Calu3 (cell line): ENCODE results near the gene YTHDC2. TPM values are rescaled to one million over a fixed set of nuclear protein-coding genes. Genes with fewer than 3 reads are reported as not detected.

Experiments
- BruUV-seq: library from RNA; stranded (reverse); fragments of 400-500 nt; replicated peaks from 2 replicates; lab custom pipeline; 2021; lab: Mats Ljungman, UMichigan
- CTCF ChIA-PET: fragments of 300-600 bp; sonication (Branson Sonifier 250); formaldehyde crosslinking; loops from one replicate; lab custom pipeline; 2022; ENCODE audit warnings: antibody characterized with exemption; lab: Charles Lee
- DNase-seq: peaks from one replicate; pipeline ENCODE4 v3.0.0; 2022
- H3K27ac Mint-ChIP-seq: one replicate; pipeline ENCODE4 v1.8.0; 2022; ENCODE audit warnings: mixed read lengths; ENCODE audit not compliant: unreplicated experiment
- H3K27me3 Mint-ChIP-seq: one replicate; pipeline ENCODE4 v1.8.0; 2022; ENCODE audit warnings: mixed read lengths; ENCODE audit not compliant: unreplicated experiment
- H3K36me3 Mint-ChIP-seq: one replicate; pipeline ENCODE4 v1.8.0; 2022; ENCODE audit warnings: mild to moderate bottlenecking, moderate library complexity, mixed read lengths; ENCODE audit not compliant: insufficient read depth, unreplicated experiment
- H3K4me1 Mint-ChIP-seq: one replicate; pipeline ENCODE4 v1.8.0; 2022; ENCODE audit warnings: mild to moderate bottlenecking, low read depth, mixed read lengths; ENCODE audit not compliant: unreplicated experiment
- H3K4me3 Mint-ChIP-seq: one replicate; pipeline ENCODE4 v1.8.0; 2022; ENCODE audit warnings: mild to moderate bottlenecking, low read depth, moderate library complexity, mixed read lengths; ENCODE audit not compliant: unreplicated experiment
- H3K9me3 Mint-ChIP-seq: one replicate; pipeline ENCODE4 v1.8.0; 2022; ENCODE audit warnings: low read depth, mixed read lengths; ENCODE audit not compliant: unreplicated experiment
- intact Hi-C: fragments of 100-400 bp; cut with micrococcal nuclease; formaldehyde crosslinking; loops from one replicate; pipeline ENCODE4 v1.10.0; 2022; ENCODE audit not compliant: unreplicated experiment
- total RNA-seq: library from RNA; stranded (reverse); gene quantifications from 2 replicates; pipeline ENCODE4 v1.2.3, GENCODE V29; 2022
- TF ChIP-seq, protein P1 (sequence below): fragments of 200-600 bp; IDR thresholded peaks from one replicate; pipeline ENCODE4 v1.8.0; 2022; ENCODE audit warnings: antibody characterized with exemption; ENCODE audit not compliant: unreplicated experiment

Gene YTHDC2
- total RNA-seq, 1 experiment from 2014 or later, result 31.8 TPM

DNA sequence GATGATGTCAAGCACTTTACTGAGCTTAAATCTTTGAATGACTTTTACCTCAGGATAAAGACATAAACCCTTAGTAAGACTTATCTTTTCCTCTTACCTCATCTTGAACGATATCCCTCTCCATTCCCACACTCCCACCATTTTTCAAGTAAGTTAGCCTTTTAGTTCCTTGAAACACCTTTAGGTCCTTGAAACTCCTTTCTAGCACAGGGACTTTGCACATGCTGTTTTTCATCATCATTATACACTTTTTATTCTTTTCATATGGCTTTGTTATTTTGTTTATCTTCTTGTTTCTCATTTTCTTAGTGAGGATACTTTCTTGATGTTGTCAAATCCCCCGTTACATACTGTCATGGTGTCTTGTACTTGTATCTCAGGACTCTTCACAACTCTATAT, 24.8 kb downstream of the YTHDC2 start:
- Mint-ChIP-seq H3K27me3 (no peaks in the 10 kb centered on the region), H3K9me3 (no peaks in the 10 kb centered on the region), H3K27ac (no peak overlapping the region), H3K4me1 (no peaks in the 10 kb centered on the region), H3K4me3 (no peak overlapping the region), H3K36me3 (peaks cover 3% of the 10 kb centered on the region)
- TF ChIP-seq, protein P1, sequence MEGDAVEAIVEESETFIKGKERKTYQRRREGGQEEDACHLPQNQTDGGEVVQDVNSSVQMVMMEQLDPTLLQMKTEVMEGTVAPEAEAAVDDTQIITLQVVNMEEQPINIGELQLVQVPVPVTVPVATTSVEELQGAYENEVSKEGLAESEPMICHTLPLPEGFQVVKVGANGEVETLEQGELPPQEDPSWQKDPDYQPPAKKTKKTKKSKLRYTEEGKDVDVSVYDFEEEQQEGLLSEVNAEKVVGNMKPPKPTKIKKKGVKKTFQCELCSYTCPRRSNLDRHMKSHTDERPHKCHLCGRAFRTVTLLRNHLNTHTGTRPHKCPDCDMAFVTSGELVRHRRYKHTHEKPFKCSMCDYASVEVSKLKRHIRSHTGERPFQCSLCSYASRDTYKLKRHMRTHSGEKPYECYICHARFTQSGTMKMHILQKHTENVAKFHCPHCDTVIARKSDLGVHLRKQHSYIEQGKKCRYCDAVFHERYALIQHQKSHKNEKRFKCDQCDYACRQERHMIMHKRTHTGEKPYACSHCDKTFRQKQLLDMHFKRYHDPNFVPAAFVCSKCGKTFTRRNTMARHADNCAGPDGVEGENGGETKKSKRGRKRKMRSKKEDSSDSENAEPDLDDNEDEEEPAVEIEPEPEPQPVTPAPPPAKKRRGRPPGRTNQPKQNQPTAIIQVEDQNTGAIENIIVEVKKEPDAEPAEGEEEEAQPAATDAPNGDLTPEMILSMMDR, result no peak
- intact Hi-C loops, result no loop called here
- DNase-seq, result no peak
- BruUV-seq, result no TSS peak
- CTCF ChIA-PET, result no interaction called here

DNA sequence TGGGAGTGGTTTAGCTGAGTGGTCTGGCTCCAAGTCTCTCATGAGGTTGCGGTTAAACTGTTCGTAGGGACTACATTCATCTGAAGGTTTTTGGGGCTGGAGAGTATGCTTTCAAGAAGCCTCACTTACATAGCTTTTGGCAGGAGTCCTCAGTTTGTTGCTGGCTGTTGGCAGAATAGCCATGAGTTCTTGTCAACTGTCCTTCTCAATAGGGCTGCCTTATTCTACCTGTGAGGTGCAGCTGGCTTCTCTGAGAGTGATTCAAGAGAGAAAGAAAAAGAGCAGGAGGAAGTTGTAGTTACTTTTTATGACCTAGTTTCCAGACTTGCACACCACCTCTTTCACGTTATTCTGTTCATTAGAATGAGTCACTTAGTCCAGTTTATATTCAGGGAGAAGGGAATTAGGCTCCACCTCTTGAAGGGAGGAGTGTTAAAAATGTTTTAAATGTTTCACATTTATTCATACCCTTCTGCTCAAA, 33.2 kb downstream of the YTHDC2 start:
- TF ChIP-seq, protein P1, result no peak
- no peak overlapping the region for H3K27ac Mint-ChIP-seq
- H3K4me1 Mint-ChIP-seq, result peaks cover 16% of the 10 kb centered on the region
- H3K9me3 Mint-ChIP-seq, result no peaks in the 10 kb centered on the region
- no TSS peak for BruUV-seq
- no peak for DNase-seq
- H3K36me3 Mint-ChIP-seq, result no peaks in the 10 kb centered on the region
- no peak overlapping the region for H3K4me3 Mint-ChIP-seq
- intact Hi-C loops, result loop anchor here (5.0 kb wide), 1 partner anchor 41 kb away; no protein-coding TSS in a partner anchor
- no peaks in the 10 kb centered on the region for H3K27me3 Mint-ChIP-seq
- CTCF ChIA-PET, result no interaction called here

DNA sequence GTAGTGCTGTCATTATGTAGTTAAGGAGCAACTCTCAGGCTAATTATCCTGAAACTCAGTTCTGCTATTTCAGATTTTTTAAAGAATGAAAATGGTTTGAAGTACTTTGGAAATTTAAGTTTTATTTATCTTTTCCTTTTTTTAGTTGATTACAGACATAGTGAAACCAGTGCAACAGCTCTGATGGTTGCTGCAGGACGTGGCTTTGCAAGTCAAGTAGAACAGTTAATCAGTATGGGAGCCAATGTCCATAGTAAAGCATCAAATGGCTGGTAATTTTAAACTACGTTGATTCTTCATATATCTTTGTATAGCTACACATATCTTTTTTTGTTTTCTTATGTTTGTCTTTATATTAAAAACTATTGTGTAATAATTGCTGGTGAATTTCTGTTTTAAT, 34.9 kb downstream of the YTHDC2 start:
- no peaks in the 10 kb centered on the region for H3K27me3 Mint-ChIP-seq
- no peak overlapping the region for H3K27ac Mint-ChIP-seq
- DNase-seq, result no peak
- CTCF ChIA-PET, result no interaction called here
- BruUV-seq, result no TSS peak
- intact Hi-C loops, result loop anchor here (5.0 kb wide), 1 partner anchor 39 kb away; no protein-coding TSS in a partner anchor
- no peaks in the 10 kb centered on the region for H3K36me3 Mint-ChIP-seq
- H3K4me1 Mint-ChIP-seq, result peaks cover 16% of the 10 kb centered on the region
- TF ChIP-seq, protein P1, result no peak
- H3K9me3 Mint-ChIP-seq, result no peaks in the 10 kb centered on the region
- H3K4me3 Mint-ChIP-seq, result no peak overlapping the region

DNA sequence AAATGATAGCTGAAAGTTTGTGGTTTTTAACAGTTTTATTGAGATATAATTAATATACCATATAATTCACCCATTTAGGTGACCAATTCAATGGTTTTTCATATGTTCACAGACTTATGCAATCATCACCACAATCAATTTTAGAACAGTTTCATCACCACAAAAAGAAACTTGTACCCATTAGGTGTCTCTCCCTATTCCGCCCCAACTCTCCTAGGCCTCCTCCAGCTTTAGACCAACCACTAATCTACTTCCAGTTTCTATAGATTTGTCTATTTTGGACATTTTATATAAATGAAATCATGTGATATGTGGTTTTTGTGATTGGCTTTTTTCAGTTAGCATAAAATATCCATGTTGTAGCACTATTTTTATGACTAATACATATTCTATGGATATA, 38.6 kb downstream of the YTHDC2 start:
- Mint-ChIP-seq H3K9me3 (no peaks in the 10 kb centered on the region), H3K4me1 (no peaks in the 10 kb centered on the region), H3K27ac (no peak overlapping the region), H3K36me3 (no peaks in the 10 kb centered on the region), H3K27me3 (no peaks in the 10 kb centered on the region), H3K4me3 (no peak overlapping the region)
- TF ChIP-seq, protein P1, result no peak
- BruUV-seq, result no TSS peak
- DNase-seq, result no peak
- intact Hi-C loops, result no loop called here
- CTCF ChIA-PET, result no interaction called here
